Measurements from ENCODE around the gene GFM2.
"Not testable (repeated sequence)": the region's sequence is repeated elsewhere in the genome, so short reads cannot be mapped to it uniquely, and the experiment has no call there.

The GFM2 gene

GRCh38 chr5:74679966-74680365, 87.0 kb downstream of the GFM2 start:
- DNase-seq (ENCODE audit: low read depth), result no peak
- TF ChIP-seq CTCF (IDR thresholded peaks at IDR 0.05; ENCODE audit: low read depth, low read length, missing control alignments), result no peak
- H3K4me3 ChIP-seq (ENCODE audit: low read depth, low read length), result no peak overlapping the region

- not testable (repeated sequence) for H3K4me3 ChIP-seq (ENCODE audit: low read depth, low read length); DNase-seq (ENCODE audit: low read depth)
Measured at GRCh38 chr5:74679300-74679699, 87.6 kb downstream of the GFM2 start.

- not testable (repeated sequence) for DNase-seq (ENCODE audit: low read depth); H3K4me3 ChIP-seq (ENCODE audit: low read depth, low read length)
Measured at GRCh38 chr5:74678123-74678522, 88.8 kb downstream of the GFM2 start.

GRCh38 chr5:74676466-74676865, 90.5 kb downstream of the GFM2 start:
- H3K4me3 ChIP-seq (ENCODE audit: low read depth, low read length); DNase-seq (ENCODE audit: low read depth): not testable (repeated sequence)

- no peak for TF ChIP-seq CTCF (IDR thresholded peaks at IDR 0.05; ENCODE audit: low read depth, low read length, missing control alignments)
- DNase-seq (ENCODE audit: low read depth), result no peak
- no peak overlapping the region for H3K4me3 ChIP-seq (ENCODE audit: low read depth, low read length)
Measured at GRCh38 chr5:74673011-74673790, 93.7 kb downstream of the GFM2 start.

GRCh38 chr5:74672215-74672877, 94.6 kb downstream of the GFM2 start:
- DNase-seq (ENCODE audit: low read depth), result no peak
- no peak for TF ChIP-seq CTCF (IDR thresholded peaks at IDR 0.05; ENCODE audit: low read depth, low read length, missing control alignments)
- H3K4me3 ChIP-seq (ENCODE audit: low read depth, low read length), result no peak overlapping the region
